PC-3 (cell line): ENCODE data around the gene CLDN20.

Experiments used
- EZH2 ChIP-seq: fragments of 300-600 bp; sonication (generic); IDR thresholded peaks from one replicate; pipeline ENCODE4 v1.6.1; 2017; ENCODE audit warnings: antibody characterized with exemption, mild to moderate bottlenecking, low read length; ENCODE audit not compliant: unreplicated experiment
- EZH2phosphoT487 ChIP-seq: fragments of 300-600 bp; sonication (generic); IDR thresholded peaks from 2 replicates; pipeline ENCODE4 v1.6.1; 2018; ENCODE audit warnings: mild to moderate bottlenecking, antibody characterized with exemption, low read length, borderline replicate concordance
- TF ChIP-seq, protein P1 (sequence below): fragments of 300-600 bp; sonication (generic); conservative IDR thresholded peaks from 2 replicates; pipeline ENCODE4 v1.5.1; 2017; ENCODE audit warnings: antibody characterized with exemption, low read depth, mild to moderate bottlenecking, low read length

GRCh38 chr6:155278319-155279049, 14.7 kb downstream of the CLDN20 start:
- TF ChIP-seq, protein P1, sequence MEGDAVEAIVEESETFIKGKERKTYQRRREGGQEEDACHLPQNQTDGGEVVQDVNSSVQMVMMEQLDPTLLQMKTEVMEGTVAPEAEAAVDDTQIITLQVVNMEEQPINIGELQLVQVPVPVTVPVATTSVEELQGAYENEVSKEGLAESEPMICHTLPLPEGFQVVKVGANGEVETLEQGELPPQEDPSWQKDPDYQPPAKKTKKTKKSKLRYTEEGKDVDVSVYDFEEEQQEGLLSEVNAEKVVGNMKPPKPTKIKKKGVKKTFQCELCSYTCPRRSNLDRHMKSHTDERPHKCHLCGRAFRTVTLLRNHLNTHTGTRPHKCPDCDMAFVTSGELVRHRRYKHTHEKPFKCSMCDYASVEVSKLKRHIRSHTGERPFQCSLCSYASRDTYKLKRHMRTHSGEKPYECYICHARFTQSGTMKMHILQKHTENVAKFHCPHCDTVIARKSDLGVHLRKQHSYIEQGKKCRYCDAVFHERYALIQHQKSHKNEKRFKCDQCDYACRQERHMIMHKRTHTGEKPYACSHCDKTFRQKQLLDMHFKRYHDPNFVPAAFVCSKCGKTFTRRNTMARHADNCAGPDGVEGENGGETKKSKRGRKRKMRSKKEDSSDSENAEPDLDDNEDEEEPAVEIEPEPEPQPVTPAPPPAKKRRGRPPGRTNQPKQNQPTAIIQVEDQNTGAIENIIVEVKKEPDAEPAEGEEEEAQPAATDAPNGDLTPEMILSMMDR = no peak
- TF ChIP-seq EZH2phosphoT487 (no peak), EZH2 (no peak)
